Measurements from ENCODE around the gene SPTBN1.

DNA sequence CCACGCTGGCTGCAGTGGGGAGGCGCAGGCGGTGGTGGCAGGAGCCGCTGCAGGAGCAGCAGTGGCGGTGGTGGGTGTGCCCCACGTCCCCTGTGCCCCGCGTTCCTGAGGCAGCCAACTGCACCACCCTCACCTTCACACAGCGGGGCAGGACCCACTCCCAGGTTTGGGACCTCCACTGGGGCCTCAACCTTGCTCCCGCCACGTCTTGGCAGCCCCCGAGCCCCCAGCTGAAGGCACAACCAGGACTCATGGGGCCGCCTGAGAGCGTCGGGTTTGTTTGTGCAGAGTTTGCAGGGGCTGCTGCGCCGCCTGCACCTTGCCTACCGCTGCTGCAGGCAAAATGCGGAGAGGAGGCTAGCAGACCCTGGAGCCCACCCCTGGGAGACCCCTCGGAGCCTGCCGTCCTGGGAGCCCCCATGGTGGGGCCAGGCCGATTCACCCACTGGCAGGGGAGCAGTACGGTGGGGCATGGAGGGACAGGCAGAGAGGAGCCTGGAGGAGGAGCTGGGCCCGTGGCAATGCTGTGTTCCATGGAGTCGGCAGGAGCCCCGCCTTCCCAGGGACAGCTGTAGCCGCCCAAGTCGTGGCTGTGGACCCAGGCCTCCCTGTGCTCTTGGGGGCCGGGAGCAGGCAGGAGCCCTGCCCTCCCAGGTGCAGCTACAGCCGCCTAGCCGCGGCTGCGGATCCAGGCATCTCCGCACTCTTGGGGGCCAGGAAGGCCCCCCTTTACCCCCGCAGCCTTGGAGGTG, 252.6 kb downstream of the SPTBN1 start:
- TF ChIP-seq, protein P1, sequence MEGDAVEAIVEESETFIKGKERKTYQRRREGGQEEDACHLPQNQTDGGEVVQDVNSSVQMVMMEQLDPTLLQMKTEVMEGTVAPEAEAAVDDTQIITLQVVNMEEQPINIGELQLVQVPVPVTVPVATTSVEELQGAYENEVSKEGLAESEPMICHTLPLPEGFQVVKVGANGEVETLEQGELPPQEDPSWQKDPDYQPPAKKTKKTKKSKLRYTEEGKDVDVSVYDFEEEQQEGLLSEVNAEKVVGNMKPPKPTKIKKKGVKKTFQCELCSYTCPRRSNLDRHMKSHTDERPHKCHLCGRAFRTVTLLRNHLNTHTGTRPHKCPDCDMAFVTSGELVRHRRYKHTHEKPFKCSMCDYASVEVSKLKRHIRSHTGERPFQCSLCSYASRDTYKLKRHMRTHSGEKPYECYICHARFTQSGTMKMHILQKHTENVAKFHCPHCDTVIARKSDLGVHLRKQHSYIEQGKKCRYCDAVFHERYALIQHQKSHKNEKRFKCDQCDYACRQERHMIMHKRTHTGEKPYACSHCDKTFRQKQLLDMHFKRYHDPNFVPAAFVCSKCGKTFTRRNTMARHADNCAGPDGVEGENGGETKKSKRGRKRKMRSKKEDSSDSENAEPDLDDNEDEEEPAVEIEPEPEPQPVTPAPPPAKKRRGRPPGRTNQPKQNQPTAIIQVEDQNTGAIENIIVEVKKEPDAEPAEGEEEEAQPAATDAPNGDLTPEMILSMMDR (IDR thresholded peaks at IDR 0.05): no peak
- no peak for TF ChIP-seq USF2 (IDR thresholded peaks at IDR 0.05)
- TF ChIP-seq HDAC2 (IDR thresholded peaks at IDR 0.05): no peak
- TF ChIP-seq, protein P2, sequence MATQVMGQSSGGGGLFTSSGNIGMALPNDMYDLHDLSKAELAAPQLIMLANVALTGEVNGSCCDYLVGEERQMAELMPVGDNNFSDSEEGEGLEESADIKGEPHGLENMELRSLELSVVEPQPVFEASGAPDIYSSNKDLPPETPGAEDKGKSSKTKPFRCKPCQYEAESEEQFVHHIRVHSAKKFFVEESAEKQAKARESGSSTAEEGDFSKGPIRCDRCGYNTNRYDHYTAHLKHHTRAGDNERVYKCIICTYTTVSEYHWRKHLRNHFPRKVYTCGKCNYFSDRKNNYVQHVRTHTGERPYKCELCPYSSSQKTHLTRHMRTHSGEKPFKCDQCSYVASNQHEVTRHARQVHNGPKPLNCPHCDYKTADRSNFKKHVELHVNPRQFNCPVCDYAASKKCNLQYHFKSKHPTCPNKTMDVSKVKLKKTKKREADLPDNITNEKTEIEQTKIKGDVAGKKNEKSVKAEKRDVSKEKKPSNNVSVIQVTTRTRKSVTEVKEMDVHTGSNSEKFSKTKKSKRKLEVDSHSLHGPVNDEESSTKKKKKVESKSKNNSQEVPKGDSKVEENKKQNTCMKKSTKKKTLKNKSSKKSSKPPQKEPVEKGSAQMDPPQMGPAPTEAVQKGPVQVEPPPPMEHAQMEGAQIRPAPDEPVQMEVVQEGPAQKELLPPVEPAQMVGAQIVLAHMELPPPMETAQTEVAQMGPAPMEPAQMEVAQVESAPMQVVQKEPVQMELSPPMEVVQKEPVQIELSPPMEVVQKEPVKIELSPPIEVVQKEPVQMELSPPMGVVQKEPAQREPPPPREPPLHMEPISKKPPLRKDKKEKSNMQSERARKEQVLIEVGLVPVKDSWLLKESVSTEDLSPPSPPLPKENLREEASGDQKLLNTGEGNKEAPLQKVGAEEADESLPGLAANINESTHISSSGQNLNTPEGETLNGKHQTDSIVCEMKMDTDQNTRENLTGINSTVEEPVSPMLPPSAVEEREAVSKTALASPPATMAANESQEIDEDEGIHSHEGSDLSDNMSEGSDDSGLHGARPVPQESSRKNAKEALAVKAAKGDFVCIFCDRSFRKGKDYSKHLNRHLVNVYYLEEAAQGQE (IDR thresholded peaks at IDR 0.05): no peak
- no peak for TF ChIP-seq CEBPB (IDR thresholded peaks at IDR 0.05)
- TF ChIP-seq POLR2A (IDR thresholded peaks at IDR 0.05; ENCODE audit: low read length): 0 out of 2 replicates have a peak, but pooled peaks have one; percentile 2
- no peak for TF ChIP-seq BHLHE40 (IDR thresholded peaks at IDR 0.05; ENCODE audit: low read depth, low read length)
- TF ChIP-seq, protein P3, sequence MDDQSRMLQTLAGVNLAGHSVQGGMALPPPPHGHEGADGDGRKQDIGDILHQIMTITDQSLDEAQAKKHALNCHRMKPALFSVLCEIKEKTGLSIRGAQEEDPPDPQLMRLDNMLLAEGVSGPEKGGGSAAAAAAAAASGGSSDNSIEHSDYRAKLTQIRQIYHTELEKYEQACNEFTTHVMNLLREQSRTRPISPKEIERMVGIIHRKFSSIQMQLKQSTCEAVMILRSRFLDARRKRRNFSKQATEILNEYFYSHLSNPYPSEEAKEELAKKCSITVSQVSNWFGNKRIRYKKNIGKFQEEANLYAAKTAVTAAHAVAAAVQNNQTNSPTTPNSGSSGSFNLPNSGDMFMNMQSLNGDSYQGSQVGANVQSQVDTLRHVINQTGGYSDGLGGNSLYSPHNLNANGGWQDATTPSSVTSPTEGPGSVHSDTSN (IDR thresholded peaks at IDR 0.05): no peak
- TF ChIP-seq RAD21 (conservative IDR thresholded peaks at IDR 0.05 in 1 of 2, IDR thresholded peaks at IDR 0.05 in 1 of 2): no peak
- TF ChIP-seq SREBF2 (IDR thresholded peaks at IDR 0.05): no peak
- no peak for TF ChIP-seq TP53 (CRISPR knock-in tag; IDR thresholded peaks at IDR 0.05)
- no peak for TF ChIP-seq EP300 (IDR thresholded peaks at IDR 0.05)
- TF ChIP-seq POLR2AphosphoS2 (conservative IDR thresholded peaks at IDR 0.05; ENCODE audit: low read length): no peak
